HG03159 (cell line): ENCODE measurements around the gene TARBP1.

Source experiments
- ATAC-seq: cut with Tn5 transposase; IDR thresholded peaks from one replicate; pipeline ENCODE4 v1.9.1; 2021; ENCODE audit warnings: mild to moderate bottlenecking, moderate library complexity; ENCODE audit not compliant: unreplicated experiment

TARBP1 gene

GRCh38 chr1:234454926-234455325 is 24.1 kb downstream of the TARBP1 start:
- ATAC-seq = no peak

GRCh38 chr1:234452406-234452965 is 26.5 kb downstream of the TARBP1 start:
- ATAC-seq = no peak

- no peak for ATAC-seq
Observed at GRCh38 chr1:234440348-234440747, 38.6 kb downstream of the TARBP1 start.

- no peak for ATAC-seq
Observed at GRCh38 chr1:234438579-234438978, 40.4 kb downstream of the TARBP1 start.

- ATAC-seq = no peak
Observed at GRCh38 chr1:234437423-234438171, 41.4 kb downstream of the TARBP1 start.

GRCh38 chr1:234435620-234436019 is 43.4 kb downstream of the TARBP1 start:
- no peak for ATAC-seq

- no peak for ATAC-seq
Observed at GRCh38 chr1:234434706-234435105, 44.3 kb downstream of the TARBP1 start.

- ATAC-seq = no peak
Observed at GRCh38 chr1:234433563-234434285, 45.3 kb downstream of the TARBP1 start.

GRCh38 chr1:234431255-234431654 is 47.7 kb downstream of the TARBP1 start:
- no peak for ATAC-seq

- ATAC-seq = no peak
Observed at GRCh38 chr1:234430691-234431090, 48.3 kb downstream of the TARBP1 start.

- no peak for ATAC-seq
Observed at GRCh38 chr1:234429434-234429806, 49.6 kb downstream of the TARBP1 start.

- ATAC-seq = no peak
Observed at GRCh38 chr1:234427950-234428646, 50.9 kb downstream of the TARBP1 start.

GRCh38 chr1:234413990-234414389 is 65.0 kb downstream of the TARBP1 start:
- no peak for ATAC-seq

GRCh38 chr1:234413485-234413884 is 65.5 kb downstream of the TARBP1 start:
- no peak for ATAC-seq

GRCh38 chr1:234412830-234413229 is 66.1 kb downstream of the TARBP1 start:
- ATAC-seq = no peak

GRCh38 chr1:234409328-234409727 is 69.7 kb downstream of the TARBP1 start:
- no peak for ATAC-seq

- no peak for ATAC-seq
Observed at GRCh38 chr1:234408757-234409156, 70.2 kb downstream of the TARBP1 start.

GRCh38 chr1:234406871-234407270 is 72.1 kb downstream of the TARBP1 start:
- no peak for ATAC-seq

- ATAC-seq = no peak
Observed at GRCh38 chr1:234405676-234406075, 73.3 kb downstream of the TARBP1 start.

- ATAC-seq = no peak
Observed at GRCh38 chr1:234402939-234403338, 76.0 kb downstream of the TARBP1 start.

- no peak for ATAC-seq
Observed at GRCh38 chr1:234401658-234402057, 77.3 kb downstream of the TARBP1 start.
